ENCODE data around the gene SLC37A1.

Gene SLC37A1

GRCh38 chr21:42546433-42546832 lies 32.8 kb downstream of the SLC37A1 start:
- DNase-seq = no peak

DNA sequence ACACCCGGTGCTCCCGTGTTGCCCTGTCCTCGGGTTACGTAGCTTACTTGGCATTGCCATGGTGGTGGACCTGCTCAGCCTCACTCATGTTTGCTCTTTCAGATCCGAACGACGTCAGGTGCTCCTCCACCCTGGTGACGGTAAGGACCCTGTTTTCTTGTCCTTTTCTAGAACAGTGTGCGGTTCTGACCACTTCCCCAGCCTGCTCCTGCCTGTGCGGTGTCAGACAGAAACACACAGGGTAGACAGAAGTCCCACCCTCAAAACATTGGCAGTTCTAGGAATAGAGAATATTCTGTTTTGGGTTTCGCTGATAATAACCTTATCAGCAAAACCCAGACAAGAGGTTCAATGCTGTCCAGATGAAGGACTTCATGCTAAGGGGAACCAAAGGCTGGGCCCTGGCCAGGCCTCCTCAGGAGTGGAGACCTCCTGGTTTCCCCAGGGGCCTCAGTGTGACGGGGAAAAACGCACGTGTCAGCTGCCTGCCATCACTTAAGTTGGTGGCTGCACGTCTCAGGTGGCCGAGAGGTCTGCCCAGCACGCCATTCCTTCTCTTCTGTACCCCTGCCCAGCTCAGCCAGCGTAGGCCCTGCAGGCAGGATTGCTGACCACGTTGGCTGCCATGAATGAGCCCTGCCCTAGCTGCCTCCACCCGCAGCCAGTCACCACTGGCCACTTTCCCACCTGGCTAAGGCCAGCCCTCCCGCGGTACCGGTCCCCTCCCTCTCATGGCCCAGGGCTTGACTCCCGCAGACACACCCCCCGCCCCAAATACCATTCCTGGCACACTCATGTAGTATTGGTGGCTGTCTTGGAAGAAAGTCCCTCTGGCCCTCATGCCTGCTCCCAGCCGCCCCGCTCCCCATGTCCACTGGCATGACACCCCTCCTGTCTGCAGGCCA lies 33.6 kb downstream of the SLC37A1 start:
- no peak for DNase-seq

- DNase-seq = no peak
Measured at GRCh38 chr21:42547906-42548365, 34.3 kb downstream of the SLC37A1 start.

GRCh38 chr21:42548687-42549406 lies 35.2 kb downstream of the SLC37A1 start:
- no peak for DNase-seq

- no peak for DNase-seq
Measured at GRCh38 chr21:42550817-42551216, 37.2 kb downstream of the SLC37A1 start.

DNA sequence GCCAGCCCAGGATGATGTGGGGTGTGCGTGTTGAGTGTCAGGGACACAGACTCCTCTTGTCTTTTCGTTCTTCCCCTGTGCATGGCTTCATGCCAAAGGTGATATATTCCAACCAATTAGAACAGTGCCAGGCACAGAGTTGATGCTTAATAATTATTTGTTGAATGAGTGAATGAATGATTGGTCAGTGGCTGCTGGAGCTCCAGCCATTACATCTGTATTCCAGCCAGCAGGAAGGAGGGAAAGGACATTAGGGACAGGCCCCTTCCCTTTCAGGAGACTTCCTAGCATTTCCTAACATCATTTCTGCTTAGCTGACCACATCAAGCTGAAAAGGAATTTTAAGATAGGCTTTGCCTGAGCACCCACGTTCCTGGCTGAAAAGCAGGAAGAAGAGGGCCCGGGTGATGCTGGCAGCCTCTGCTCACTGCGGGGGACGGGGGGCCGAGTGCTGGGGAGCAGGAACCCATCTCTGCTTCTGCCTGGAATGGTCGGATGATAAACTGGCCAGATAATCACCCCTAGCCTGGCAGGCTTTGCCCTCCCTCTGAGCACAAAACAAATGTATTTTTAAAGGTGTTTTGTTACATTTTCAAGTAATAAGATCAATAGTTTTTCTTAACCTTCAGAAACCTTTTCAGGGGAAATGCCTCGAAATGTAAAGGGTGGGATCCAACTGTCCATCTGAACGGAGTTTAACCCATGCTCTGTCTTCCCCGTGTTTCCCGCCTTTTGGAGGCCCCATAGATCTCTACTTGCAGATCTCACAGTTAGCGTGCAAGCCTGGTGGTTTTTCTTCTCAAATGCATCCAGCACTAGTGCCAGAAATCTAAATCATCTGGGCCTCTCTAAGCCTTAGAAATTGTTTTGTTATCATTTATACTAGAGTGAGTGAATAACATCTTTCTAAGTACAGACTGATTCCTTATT lies 39.0 kb downstream of the SLC37A1 start:
- DNase-seq = no peak

DNA sequence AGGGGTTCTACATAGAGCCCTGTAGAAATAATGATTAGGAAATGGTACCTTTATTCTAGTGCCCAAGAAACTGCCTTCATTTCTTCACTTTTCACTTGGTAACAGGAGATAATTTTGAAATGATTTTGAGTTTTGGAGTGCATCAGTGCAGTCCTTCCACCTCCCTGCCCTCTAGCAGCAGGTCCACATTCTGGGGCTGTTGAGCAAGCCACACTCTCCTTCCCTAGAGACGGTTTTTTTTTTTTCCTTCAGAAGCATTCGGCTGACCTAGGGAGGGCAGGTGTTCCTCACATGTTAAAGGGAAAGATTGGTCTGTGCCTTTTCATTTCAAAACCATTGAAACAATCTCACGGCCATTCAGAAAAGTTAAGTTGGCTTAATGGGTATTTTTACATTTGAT lies 39.8 kb downstream of the SLC37A1 start:
- no peak for DNase-seq

GRCh38 chr21:42554251-42554961 lies 40.8 kb downstream of the SLC37A1 start:
- DNase-seq = no peak

- DNase-seq = no peak
Measured at GRCh38 chr21:42555756-42556438, 42.2 kb downstream of the SLC37A1 start.

- no peak for DNase-seq
Measured at GRCh38 chr21:42556476-42556875, 42.8 kb downstream of the SLC37A1 start.

DNA sequence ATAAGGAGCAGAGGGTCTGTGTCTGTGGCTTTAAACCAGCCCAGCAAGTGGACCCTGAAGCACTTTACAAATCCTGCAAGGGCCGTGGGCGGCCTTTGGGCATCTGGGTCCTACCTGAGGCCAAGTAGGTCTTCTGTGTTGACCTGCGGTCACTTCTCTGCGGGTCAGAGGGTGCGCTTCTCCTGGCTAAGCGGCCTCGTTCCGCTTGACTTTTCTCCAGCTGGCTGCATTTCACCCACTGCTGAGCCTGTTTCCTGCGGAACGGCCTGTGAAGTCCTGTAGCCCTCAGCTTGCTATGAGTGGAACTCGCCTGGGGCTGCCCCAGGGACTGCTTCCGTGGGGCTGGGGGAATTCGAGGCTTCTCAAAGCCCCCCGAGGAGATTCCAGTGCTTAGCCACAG lies 43.3 kb downstream of the SLC37A1 start:
- no peak for DNase-seq

GRCh38 chr21:42557420-42557819 lies 43.8 kb downstream of the SLC37A1 start:
- no peak for DNase-seq

DNA sequence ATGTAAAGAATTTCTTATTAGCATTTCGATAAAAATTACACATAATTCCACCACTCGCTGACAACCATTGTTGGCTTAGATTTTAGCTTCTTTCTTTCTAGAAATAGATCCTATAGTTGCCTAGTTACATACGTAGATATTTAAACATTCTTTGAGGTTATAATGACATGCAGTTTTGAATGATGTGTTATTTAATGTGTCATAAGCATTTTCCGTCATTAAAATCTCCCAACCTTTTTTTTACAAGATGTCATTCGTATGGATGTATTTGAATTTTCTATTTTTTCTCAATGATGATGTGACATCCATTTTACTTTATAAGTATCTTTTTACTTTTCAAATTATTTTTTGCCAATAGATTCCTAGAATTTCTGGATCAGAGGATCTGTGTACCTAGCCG lies 44.7 kb downstream of the SLC37A1 start:
- no peak for DNase-seq

DNA sequence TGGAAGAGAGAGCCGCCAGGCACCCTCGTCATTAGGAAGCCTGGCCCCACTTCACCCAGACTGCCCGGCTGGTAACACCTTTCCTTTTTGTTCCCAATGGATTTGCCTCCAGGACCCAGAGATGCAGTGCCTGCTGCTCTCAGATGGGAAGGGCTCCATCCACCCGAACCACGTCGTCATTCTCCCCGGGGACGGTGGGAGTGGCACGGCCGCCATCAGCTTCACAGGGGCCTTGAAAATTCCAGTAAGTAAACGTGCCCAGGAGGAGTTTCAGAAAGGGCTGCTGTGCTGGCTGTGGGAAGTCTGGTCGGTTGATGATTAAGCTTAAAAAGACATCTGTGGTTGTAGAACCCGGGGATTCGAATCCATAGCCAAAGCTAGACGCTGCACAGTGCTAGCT lies 45.2 kb downstream of the SLC37A1 start:
- no peak for DNase-seq

DNA sequence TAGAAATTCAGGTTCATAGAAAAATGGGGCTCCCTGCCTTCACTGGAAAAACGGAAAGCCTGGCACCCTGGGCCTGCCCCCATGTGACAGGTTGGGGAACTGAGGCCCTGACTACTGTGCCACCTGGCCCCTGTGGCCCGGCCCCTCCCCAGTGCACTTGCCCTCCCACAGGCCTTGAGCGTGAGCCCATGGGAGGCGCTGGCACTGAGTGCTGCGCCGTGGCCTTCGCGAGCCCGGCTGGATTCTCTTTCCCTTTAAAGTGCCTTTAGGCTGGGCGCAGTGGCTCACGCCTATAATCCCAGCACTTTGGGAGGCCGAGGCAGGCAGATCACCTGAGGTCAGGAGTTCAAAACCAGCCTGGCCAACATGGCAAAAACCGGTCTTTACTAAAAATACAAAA lies 45.7 kb downstream of the SLC37A1 start:
- no peak for DNase-seq

GRCh38 chr21:42560517-42561179 lies 47.0 kb downstream of the SLC37A1 start:
- no peak for DNase-seq

DNA sequence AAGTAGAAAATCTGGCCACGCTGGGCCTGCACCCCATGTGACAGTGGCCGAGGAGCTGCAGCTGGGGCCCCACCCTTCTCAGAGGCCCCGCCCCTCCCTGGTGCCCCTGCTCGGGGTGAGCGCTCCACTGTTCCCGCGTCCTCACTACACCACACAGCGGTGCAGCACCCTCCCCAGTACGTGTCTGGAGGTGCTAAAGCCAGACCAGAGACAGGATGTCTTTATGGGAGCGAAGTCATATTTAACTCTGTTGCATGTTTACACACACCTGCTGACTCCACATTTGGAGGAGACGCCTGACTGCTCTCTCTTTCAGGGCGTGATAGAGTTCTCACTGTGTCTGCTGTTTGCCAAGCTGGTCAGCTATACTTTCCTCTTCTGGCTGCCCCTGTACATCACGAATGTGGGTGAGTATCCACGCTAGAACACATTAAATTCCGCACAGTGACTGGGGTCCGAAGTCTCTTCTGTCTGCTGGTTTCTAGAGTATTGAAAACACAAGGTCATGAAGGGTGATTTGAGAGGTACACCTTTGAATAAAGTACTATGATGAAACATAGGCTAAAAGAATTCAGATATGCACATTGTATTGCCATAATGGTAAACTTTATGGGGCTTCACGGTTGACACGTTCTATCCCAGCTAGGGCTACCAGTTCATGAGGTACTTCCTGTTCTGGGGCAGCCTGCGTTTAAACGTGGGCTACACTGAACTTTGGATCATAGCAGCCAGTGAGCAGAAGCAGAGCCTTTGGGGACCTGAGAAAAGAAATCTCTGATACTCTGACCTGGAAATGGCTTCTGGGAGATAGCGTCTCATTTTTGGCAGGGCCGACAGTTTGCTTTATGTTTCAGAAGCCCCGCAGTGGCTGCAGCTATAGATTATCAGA lies 48.4 kb downstream of the SLC37A1 start:
- no peak for DNase-seq

DNA sequence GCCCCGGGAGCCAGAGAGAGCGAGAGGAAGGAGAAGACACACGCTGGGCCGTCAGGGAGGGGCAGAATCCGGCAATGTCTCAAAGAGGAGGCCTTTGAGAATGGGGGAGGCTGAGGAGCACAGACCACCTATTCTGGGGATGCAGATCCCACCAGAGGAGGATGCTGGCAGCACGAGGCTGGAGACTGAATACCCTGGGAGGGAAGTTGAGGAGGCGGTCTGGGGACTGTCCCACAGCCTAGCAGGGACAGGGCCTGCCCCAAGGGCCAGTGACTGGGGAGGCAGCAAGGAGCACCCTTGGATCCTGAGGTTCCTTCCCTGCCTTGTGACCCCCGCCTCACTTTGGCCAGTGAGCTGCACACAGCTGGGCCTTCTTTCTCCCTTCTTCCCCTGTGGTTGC lies 49.2 kb downstream of the SLC37A1 start:
- DNase-seq = no peak

DNA sequence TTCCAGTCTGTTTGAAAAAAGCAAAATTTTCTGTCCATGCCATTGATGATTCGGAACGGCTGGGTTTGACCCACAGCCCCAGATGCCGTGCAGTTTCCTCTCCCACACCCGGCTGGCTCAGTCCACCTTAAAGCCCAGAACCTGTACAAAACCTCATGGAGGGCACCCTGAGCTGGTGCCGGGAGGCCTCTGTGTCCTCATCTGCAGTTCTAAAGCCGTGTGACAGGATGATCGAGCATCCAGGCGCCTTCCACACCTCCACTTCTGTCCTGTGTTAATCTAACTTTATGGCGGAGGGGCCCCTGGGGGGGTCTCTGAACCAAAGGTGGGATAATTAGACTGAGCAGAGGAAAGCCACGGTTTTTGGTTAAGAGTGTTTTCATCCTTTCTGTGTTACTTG lies 49.6 kb downstream of the SLC37A1 start:
- no peak for DNase-seq

DNA sequence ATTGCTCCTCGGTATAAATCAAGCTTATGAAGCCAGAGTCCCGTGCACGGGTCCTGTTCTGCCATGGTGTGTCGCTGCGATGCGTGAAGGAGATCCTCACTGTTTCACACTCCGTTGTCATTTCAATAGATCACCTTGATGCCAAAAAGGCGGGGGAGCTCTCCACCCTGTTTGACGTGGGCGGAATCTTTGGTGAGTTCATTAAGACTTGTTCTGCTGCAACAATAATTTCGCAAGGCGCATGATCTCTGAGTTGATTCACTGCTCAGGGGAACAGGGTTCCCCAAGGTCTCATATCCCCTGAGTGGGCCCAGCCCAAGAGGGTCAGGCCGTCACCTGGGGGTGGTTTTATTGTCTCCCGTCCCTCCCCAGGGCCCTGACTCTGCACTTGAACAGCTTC lies 50.0 kb downstream of the SLC37A1 start:
- no peak for DNase-seq

Measured in CD4-positive, alpha-beta T cell treated with Interleukin-4 for 4 hours (primary cell).